GM18951 (cell line): ENCODE data around the gene NCOA7.

ENCODE experiments used
- POLR2A ChIP-seq: IDR thresholded peaks from 4 replicates; pipeline ENCODE4 v1.6.1; 2011; ENCODE audit warnings: mild to moderate bottlenecking; ENCODE audit not compliant: insufficient read length, insufficient read depth; ENCODE audit errors: extremely low read depth
- in situ Hi-C: fragments of 300-500 bp; cut with MboI; formaldehyde crosslinking; loops from one replicate; pipeline ENCODE4 v1.12.0; 2022; ENCODE audit warnings: low sequenced_read_pairs, mixed read lengths, inconsistent platforms; ENCODE audit not compliant: unreplicated experiment

Gene NCOA7

DNA sequence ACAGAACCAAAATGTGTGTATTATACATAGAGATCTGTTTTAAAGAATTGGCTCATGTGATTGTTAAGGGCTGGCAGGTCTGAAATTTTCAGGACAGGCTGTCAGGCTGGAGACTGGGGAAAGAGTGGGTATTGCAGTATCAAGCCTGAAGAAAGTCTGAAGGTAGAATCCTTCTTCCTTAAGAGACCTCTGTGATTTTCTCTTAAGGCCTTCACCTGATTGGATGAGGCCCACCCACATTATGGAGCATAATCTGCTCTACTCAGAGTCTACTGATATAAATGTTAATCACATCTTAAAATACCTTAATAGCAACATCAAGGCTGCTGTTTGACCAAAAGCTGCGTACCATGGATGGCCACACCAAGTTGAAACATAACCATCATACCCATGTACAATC is 122.4 kb downstream of the NCOA7 start:
- in situ Hi-C loops = no loop called here
- no peak for TF ChIP-seq POLR2A

DNA sequence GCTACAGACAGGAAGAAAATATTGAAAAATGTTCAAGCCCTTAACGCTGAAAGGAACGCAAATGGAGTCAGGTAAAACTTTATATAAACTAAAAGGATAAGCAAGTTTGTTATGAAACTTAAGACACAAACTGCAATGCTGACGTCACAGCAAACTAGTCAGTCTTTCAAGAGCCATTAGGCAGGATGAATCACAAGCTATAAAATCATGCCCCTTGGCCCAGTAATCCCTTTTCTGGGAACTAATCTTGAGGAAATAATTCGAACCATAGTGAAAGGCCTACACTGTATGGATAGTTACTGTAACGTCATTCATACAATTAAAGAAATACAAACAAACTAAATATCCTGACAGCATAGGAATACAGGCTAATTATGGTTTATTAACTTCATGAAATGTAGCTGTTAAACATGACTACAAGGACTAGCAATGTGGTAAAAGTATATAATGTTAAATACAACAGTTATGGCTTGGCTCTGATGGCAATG is 123.1 kb downstream of the NCOA7 start:
- in situ Hi-C loops = no loop called here
- no peak for TF ChIP-seq POLR2A

- TF ChIP-seq POLR2A = no peak
- in situ Hi-C loops = no loop called here
Measured at GRCh38 chr6:125918230-125918629, 127.5 kb downstream of the NCOA7 start.

GRCh38 chr6:125918681-125919566 is 128.2 kb downstream of the NCOA7 start:
- TF ChIP-seq POLR2A = peak; percentile 34
- in situ Hi-C loops = no loop called here

DNA sequence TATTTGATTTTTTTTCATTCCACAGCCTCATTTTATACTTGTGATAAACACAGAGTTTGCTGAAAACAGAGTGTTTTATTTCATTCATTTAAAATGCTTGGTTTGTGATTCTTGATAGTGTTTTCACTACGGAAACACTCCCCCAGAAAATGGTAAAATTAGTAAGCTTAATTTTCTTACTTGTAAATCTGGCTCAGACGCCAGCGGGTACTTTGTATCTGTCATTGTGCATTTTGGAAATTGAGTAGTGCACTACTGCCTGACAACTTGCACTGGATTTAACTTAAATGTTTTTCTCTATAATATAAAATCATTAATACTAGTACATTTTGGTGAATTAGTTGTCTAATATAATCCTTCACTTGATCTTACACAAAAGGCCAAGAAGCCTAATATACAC is 128.9 kb downstream of the NCOA7 start:
- in situ Hi-C loops = no loop called here
- no peak for TF ChIP-seq POLR2A

- in situ Hi-C loops = no loop called here
- no peak for TF ChIP-seq POLR2A
Measured at GRCh38 chr6:125922322-125922860, 131.6 kb downstream of the NCOA7 start.

GRCh38 chr6:125923366-125923877 is 132.7 kb downstream of the NCOA7 start:
- in situ Hi-C loops = no loop called here
- no peak for TF ChIP-seq POLR2A

DNA sequence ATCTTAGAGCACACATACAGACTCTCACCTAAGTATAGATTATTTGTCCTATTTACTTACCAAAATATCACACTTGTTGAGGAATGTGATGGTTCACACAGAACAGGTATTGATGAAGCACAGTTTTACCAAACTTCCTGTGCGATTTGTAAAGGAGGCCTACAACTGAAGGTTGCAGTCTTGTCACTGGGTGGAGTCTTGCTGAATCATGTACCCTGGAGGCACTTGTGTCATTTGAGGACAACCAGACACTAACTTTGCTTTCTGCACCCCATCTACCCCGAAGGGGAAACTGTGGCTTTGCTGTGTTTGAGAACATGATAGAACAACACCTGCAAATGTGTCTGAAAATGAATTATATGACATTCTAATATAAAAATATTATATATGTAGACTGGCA is 133.4 kb downstream of the NCOA7 start:
- in situ Hi-C loops = no loop called here
- TF ChIP-seq POLR2A = no peak

- in situ Hi-C loops = no loop called here
- TF ChIP-seq POLR2A = no peak
Measured at GRCh38 chr6:125924697-125925358, 134.1 kb downstream of the NCOA7 start.

DNA sequence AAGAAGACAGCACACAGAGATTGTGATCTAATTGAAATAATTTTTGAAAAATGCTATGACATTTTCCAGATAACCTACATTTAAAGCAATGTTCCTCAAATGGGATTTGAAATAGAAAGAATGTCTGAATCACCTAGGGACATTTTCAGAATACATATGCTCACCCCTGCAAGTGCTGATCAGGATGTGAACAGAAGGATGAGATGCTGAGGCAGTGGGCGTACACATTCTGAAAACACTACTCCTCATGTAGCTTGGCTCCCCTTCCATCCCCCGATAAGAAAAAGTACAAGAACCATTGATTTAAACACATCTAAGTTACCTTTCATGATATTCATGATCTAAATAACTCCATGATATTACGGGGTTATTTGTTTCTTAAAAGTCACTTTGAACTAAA is 136.0 kb downstream of the NCOA7 start:
- TF ChIP-seq POLR2A = no peak
- in situ Hi-C loops = no loop called here

GRCh38 chr6:125927761-125928160 is 137.0 kb downstream of the NCOA7 start:
- TF ChIP-seq POLR2A = no peak
- in situ Hi-C loops = no loop called here

- no peak for TF ChIP-seq POLR2A
- in situ Hi-C loops = no loop called here
Measured at GRCh38 chr6:125930765-125931418, 140.1 kb downstream of the NCOA7 start.
